Measurements from ENCODE around the gene AGAP5. TPM values are rescaled to one million over a fixed set of nuclear protein-coding genes. Genes with fewer than 3 reads are reported as not detected.

Gene AGAP5
- total and polyA plus RNA-seq, 2 donors (not counting 1 experiment from before 2014, with no cell fraction given), result 11.5 to 12.9 TPM

GRCh38 chr10:73625004-73625883 lies 72.7 kb downstream of the AGAP5 start:
- H3K9ac ChIP-seq (ENCODE audit: low read length), result peak overlapping the region; percentile 99
- peak overlapping the region; percentile 42 to 92 for H3K27ac ChIP-seq (ENCODE audit: low read length in 2 of 2)
- no peaks in the 10 kb centered on the region for H3K36me3 ChIP-seq (replicated peaks in 1 of 2; ENCODE audit: control extremely low read depth in 1 of 2, control insufficient read depth in 1 of 2, extremely low read depth in 1 of 2, insufficient read depth in 2 of 2, low read length in 1 of 2)
- H4K20me1 ChIP-seq (ENCODE audit: control insufficient read depth, insufficient read depth, low read length, poor library complexity, severe bottlenecking), result no peaks in the 10 kb centered on the region
- H3K9me3 Mint-ChIP-seq (ENCODE audit: insufficient read depth), result no peaks in the 10 kb centered on the region
- peak overlapping the region; percentile 98 for H3K4me3 Mint-ChIP-seq
- ATAC-seq (ENCODE audit: low read depth) (peak; percentile 61), DNase-seq (no peak)
- H3K79me2 ChIP-seq (ENCODE audit: control insufficient read depth, insufficient read depth, low read length), result peaks cover 9% of the 10 kb centered on the region
- peaks cover 16% of the 10 kb centered on the region for H3K4me1 Mint-ChIP-seq
- 0% methylated on average over 41 of the region's 46 CpGs for WGBS (ENCODE audit: insufficient coverage)
- no peaks in the 10 kb centered on the region for H3K27me3 Mint-ChIP-seq
- TF ChIP-seq, protein P1, sequence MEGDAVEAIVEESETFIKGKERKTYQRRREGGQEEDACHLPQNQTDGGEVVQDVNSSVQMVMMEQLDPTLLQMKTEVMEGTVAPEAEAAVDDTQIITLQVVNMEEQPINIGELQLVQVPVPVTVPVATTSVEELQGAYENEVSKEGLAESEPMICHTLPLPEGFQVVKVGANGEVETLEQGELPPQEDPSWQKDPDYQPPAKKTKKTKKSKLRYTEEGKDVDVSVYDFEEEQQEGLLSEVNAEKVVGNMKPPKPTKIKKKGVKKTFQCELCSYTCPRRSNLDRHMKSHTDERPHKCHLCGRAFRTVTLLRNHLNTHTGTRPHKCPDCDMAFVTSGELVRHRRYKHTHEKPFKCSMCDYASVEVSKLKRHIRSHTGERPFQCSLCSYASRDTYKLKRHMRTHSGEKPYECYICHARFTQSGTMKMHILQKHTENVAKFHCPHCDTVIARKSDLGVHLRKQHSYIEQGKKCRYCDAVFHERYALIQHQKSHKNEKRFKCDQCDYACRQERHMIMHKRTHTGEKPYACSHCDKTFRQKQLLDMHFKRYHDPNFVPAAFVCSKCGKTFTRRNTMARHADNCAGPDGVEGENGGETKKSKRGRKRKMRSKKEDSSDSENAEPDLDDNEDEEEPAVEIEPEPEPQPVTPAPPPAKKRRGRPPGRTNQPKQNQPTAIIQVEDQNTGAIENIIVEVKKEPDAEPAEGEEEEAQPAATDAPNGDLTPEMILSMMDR (IDR thresholded peaks at IDR 0.05), result no peak
- no peak for TF ChIP-seq EZH2 (IDR thresholded peaks at IDR 0.05; ENCODE audit: borderline replicate concordance, insufficient read depth, low read depth, low read length, poor library complexity, severe bottlenecking)
- ChIA-PET POLR2A (interaction anchor here (0.6 to 1.6 kb wide), 8 partner anchors 20 to 457 kb away, joined by 3 to 9 read pairs (median 4); partner anchors contain the start of gene MRPS16), CTCF (interaction anchor here (1.2 to 1.9 kb wide), 2 partner anchors 18 to 19 kb away, joined by 4 to 6 read pairs; no protein-coding TSS in a partner anchor)
- H3K27ac Mint-ChIP-seq, result peak overlapping the region; percentile 97
- H3K27me3 ChIP-seq (replicated peaks in 1 of 4; ENCODE audit: control extremely low read depth in 1 of 4, control insufficient read depth in 3 of 4, insufficient read depth in 4 of 4, low read length in 3 of 4), result no peaks in the 10 kb centered on the region
- peak overlapping the region; percentile 90 for H3K4me2 ChIP-seq (replicated peaks; ENCODE audit: low read depth, low read length, poor library complexity, severe bottlenecking)
- intact Hi-C loops (cut with micrococcal nuclease), result loop anchor here (1.0 to 10.0 kb wide), 4 partner anchors 96 to 250 kb away; partner anchors contain the start of genes CAMK2G and PPP3CB
- H3K4me3 ChIP-seq (ENCODE audit: control extremely low read depth in 1 of 5, extremely low read depth in 1 of 5, insufficient read depth in 1 of 5, low read depth in 2 of 5, low read length in 4 of 5), result peak overlapping the region; percentile 71 to 97 (median 80)
- peak overlapping the region; percentile 100 for H2AFZ ChIP-seq (ENCODE audit: insufficient read depth, low read depth, low read length, poor library complexity, severe bottlenecking)
- peaks cover 11% of the 10 kb centered on the region in 2 donors for H3K4me1 ChIP-seq (ENCODE audit: control insufficient read depth in 2 of 2, insufficient read depth in 2 of 2, low read length in 2 of 2)
- no peaks in the 10 kb centered on the region for H3K9me3 ChIP-seq (ENCODE audit: control extremely low read depth in 1 of 3, control insufficient read depth in 2 of 3, insufficient read depth in 1 of 3, low read length in 2 of 3)

Small RNA genes within 50 kb of the gene (small RNA-seq; reads per million reads assigned to genes)
- gene AC022400.4 (ENCODE audit: insufficient read length, low read depth, low replicate concordance) (not detected), gene RNA5SP320 (ENCODE audit: insufficient read length, low read depth, low replicate concordance) (not detected)

Other genes with a start within 250 kb of the AGAP5 start
- gene PPP3CB, start 202.1 kb downstream of the AGAP5 start, total RNA-seq, result 51.2 and 52.8 TPM in 2 replicates
- gene PPP3CB, start 202.1 kb downstream of the AGAP5 start, polyA plus RNA-seq, result 15.9 and 32.2 TPM in 2 replicates
- 12.9 and 14.3 TPM in 2 replicates for gene USP54, start 106.8 kb downstream of the AGAP5 start, total RNA-seq
- 2.3 and 2.8 TPM in 2 replicates for gene USP54, start 106.8 kb downstream of the AGAP5 start, polyA plus RNA-seq
- gene MYOZ1, start 56.6 kb downstream of the AGAP5 start, total RNA-seq, result not detected in 2 replicates
- gene MYOZ1, start 56.6 kb downstream of the AGAP5 start, polyA plus RNA-seq, result not detected in 2 replicates
- 0.07 TPM in 1 of 2 replicates, not detected in the other for gene SYNPO2L, start 42.1 kb downstream of the AGAP5 start, total RNA-seq
- gene SYNPO2L, start 42.1 kb downstream of the AGAP5 start, polyA plus RNA-seq, result 0.03 TPM in 1 of 2 replicates, not detected in the other
- gene SEC24C, start 46.3 kb upstream of the AGAP5 start, total RNA-seq, result 78.7 and 80.5 TPM in 2 replicates
- gene SEC24C, start 46.3 kb upstream of the AGAP5 start, polyA plus RNA-seq, result 60.2 and 63.1 TPM in 2 replicates
- gene CHCHD1, start 83.9 kb upstream of the AGAP5 start, total RNA-seq, result 14.7 and 15.3 TPM in 2 replicates
- gene CHCHD1, start 83.9 kb upstream of the AGAP5 start, polyA plus RNA-seq, result 8.8 and 11.9 TPM in 2 replicates
- 110 and 113 TPM in 2 replicates for gene ZSWIM8, start 87.5 kb upstream of the AGAP5 start, total RNA-seq
- 111 and 147 TPM in 2 replicates for gene ZSWIM8, start 87.5 kb upstream of the AGAP5 start, polyA plus RNA-seq
- 72.8 and 76.3 TPM in 2 replicates for gene NDST2, start 113.5 kb upstream of the AGAP5 start, total RNA-seq
- gene NDST2, start 113.5 kb upstream of the AGAP5 start, polyA plus RNA-seq, result 39.1 and 49.9 TPM in 2 replicates
- 42.7 and 45.1 TPM in 2 replicates for gene CAMK2G, start 176.4 kb upstream of the AGAP5 start, total RNA-seq
- 45.9 and 48.7 TPM in 2 replicates for gene CAMK2G, start 176.4 kb upstream of the AGAP5 start, polyA plus RNA-seq
- gene PLAU, start 213.0 kb upstream of the AGAP5 start, total RNA-seq, result not detected in 2 replicates
- 0.04 and 0.52 TPM in 2 replicates for gene PLAU, start 213.0 kb upstream of the AGAP5 start, polyA plus RNA-seq

All from B cell (primary cell).